ENCODE data around the gene RBP3.
A peak's percentile ranks its signal among the peaks of the same experiment; 100 is the strongest.

The RBP3 gene

GRCh38 chr10:47348138-47348651, at the start of gene RBP3:
Gene RBP3, plus strand, starts transcription at chr10:47348363. Its CDS starts 122 bp downstream, at chr10:47348485.
- no peak for DNase-seq (ENCODE audit: low read depth)

GRCh38 chr10:47298715-47299114, 49.4 kb upstream of the RBP3 start:
- DNase-seq (ENCODE audit: low read depth) = no peak

- DNase-seq (ENCODE audit: low read depth) = no peak
Measured at GRCh38 chr10:47299611-47300428, 48.3 kb upstream of the RBP3 start, which contains the start of gene GDF10. Gene GDF10, plus strand, starts transcription at chr10:47300197. Its CDS starts 455 bp downstream, at chr10:47300652.

GRCh38 chr10:47300429-47300931, 47.7 kb upstream of the RBP3 start:
- DNase-seq (ENCODE audit: low read depth) = no peak

GRCh38 chr10:47301833-47302232, 46.3 kb upstream of the RBP3 start:
- no peak for DNase-seq (ENCODE audit: low read depth)

GRCh38 chr10:47303105-47303504, 45.1 kb upstream of the RBP3 start:
- no peak for DNase-seq (ENCODE audit: low read depth)

- no peak for DNase-seq (ENCODE audit: low read depth)
Measured at GRCh38 chr10:47303866-47304265, 44.3 kb upstream of the RBP3 start.

GRCh38 chr10:47305566-47305965, 42.6 kb upstream of the RBP3 start:
- DNase-seq (ENCODE audit: low read depth) = no peak

- DNase-seq (ENCODE audit: low read depth) = no peak
Measured at GRCh38 chr10:47306387-47307210, 41.6 kb upstream of the RBP3 start.

GRCh38 chr10:47307381-47307780, 40.8 kb upstream of the RBP3 start:
- DNase-seq (ENCODE audit: low read depth) = no peak

- no peak for DNase-seq (ENCODE audit: low read depth)
Measured at GRCh38 chr10:47308775-47309174, 39.4 kb upstream of the RBP3 start.

GRCh38 chr10:47309408-47310089, 38.6 kb upstream of the RBP3 start:
- DNase-seq (ENCODE audit: low read depth) = no peak

GRCh38 chr10:47310090-47310505, 38.1 kb upstream of the RBP3 start:
- DNase-seq (ENCODE audit: low read depth) = no peak

GRCh38 chr10:47311193-47311931, 36.8 kb upstream of the RBP3 start:
- no peak for DNase-seq (ENCODE audit: low read depth)

GRCh38 chr10:47311932-47312662, 36.1 kb upstream of the RBP3 start:
- DNase-seq (ENCODE audit: low read depth) = peak; percentile 80

- no peak for DNase-seq (ENCODE audit: low read depth)
Measured at GRCh38 chr10:47312663-47312995, 35.5 kb upstream of the RBP3 start.

- DNase-seq (ENCODE audit: low read depth) = no peak
Measured at GRCh38 chr10:47314416-47314970, 33.7 kb upstream of the RBP3 start.

GRCh38 chr10:47315421-47315820, 32.7 kb upstream of the RBP3 start:
- DNase-seq (ENCODE audit: low read depth) = no peak

- DNase-seq (ENCODE audit: low read depth) = no peak
Measured at GRCh38 chr10:47316131-47316530, 32.0 kb upstream of the RBP3 start.

GRCh38 chr10:47317251-47317650, 30.9 kb upstream of the RBP3 start:
- no peak for DNase-seq (ENCODE audit: low read depth)
